GM12878 (cell line): ENCODE data around the gene SPAAR. TPM values are rescaled to one million over a fixed set of nuclear protein-coding genes. Genes with fewer than 3 reads are reported as not detected.

Experiments
- ATAC-seq: fragments of 200-7000 bp; cut with Tn5 transposase; 3 replicates; pipeline ENCODE4 v1.9.1; 2020; ENCODE audit warnings: mild to moderate bottlenecking, moderate library complexity
- BruUV-seq: library from RNA; stranded (reverse); fragments of 400-500 nt; replicated peaks from 2 replicates; lab custom pipeline; 2021; lab: Mats Ljungman, UMichigan
- CTCF ChIA-PET: fragments of 300-600 bp; sonication (Branson Sonifier 250); formaldehyde crosslinking; extraction: SDS; loops from one replicate; lab custom pipeline; 2021; ENCODE audit warnings: inconsistent platforms; lab: Yijun Ruan, JAX
- POLR2A ChIA-PET: fragments of 350-600 bp; formaldehyde crosslinking; extraction: SDS; loops from one replicate; lab custom pipeline; 2021; ENCODE audit warnings: inconsistent platforms; lab: Charles Lee
- RAD21 ChIA-PET: fragments of 300-600 bp; sonication (Branson Sonifier 250); formaldehyde crosslinking; loops from one replicate; lab custom pipeline; 2023; ENCODE audit warnings: antibody characterized with exemption; ENCODE audit not compliant: unreplicated experiment; lab: Charles Lee
- SMC1A ChIA-PET: fragments of 300-600 bp; sonication (Branson Sonifier 250); formaldehyde crosslinking; loops from one replicate; lab custom pipeline; 2023; ENCODE audit not compliant: unreplicated experiment, uncharacterized antibody; lab: Charles Lee
- DNase-seq: peaks from one replicate; pipeline ENCODE4 v3.0.0-alpha.2; 2011; ENCODE audit warnings: low read depth, low spot score
- FAIRE-seq: peaks from 3 replicates; lab custom pipeline; 2011; peaks lifted over from hg19 to GRCh38; lab: Jason Lieb, UNC
- H2AFZ ChIP-seq: 2 replicates; pipeline ENCODE4 v1.6.0; 2011; ENCODE audit warnings: low read depth, low read length, control low read depth; ENCODE audit not compliant: control insufficient read depth
- H3K27ac ChIP-seq: 2 replicates; pipeline ENCODE4 v1.5.1; 2011; ENCODE audit warnings: control low read depth; ENCODE audit not compliant: control insufficient read depth, insufficient read depth
- H3K27me3 ChIP-seq, 2 experiments: replicated peaks in 1 of 2; 2 replicates each; pipeline versions ENCODE4 v1.6.0 to v1.6.1; 2011; ENCODE audit warnings: low read length in 1 of 2; ENCODE audit not compliant: control insufficient read depth in 2 of 2, insufficient read depth in 2 of 2
- H3K36me3 ChIP-seq, 2 experiments: 2 replicates each; pipeline ENCODE4 v1.5.1; 2011; ENCODE audit warnings: low read length in 1 of 2; ENCODE audit not compliant: control insufficient read depth in 2 of 2, insufficient read depth in 2 of 2
- H3K4me1 ChIP-seq: 2 replicates; pipeline ENCODE4 v1.6.1; 2011; ENCODE audit warnings: mild to moderate bottlenecking, low read length, moderate library complexity, mixed read lengths; ENCODE audit not compliant: control insufficient read depth, insufficient read depth
- H3K4me2 ChIP-seq: 2 replicates; pipeline ENCODE4 v1.6.0; 2011; ENCODE audit warnings: control low read depth; ENCODE audit not compliant: control insufficient read depth, insufficient read depth
- H3K4me3 ChIP-seq: fragments of 200-600 bp; sonication (generic); 2 replicates; pipeline ENCODE4 v1.5.1; 2016
- H3K79me2 ChIP-seq: 2 replicates; pipeline ENCODE4 v1.6.0; 2011; ENCODE audit warnings: low read length; ENCODE audit not compliant: control insufficient read depth, insufficient read depth
- H3K9ac ChIP-seq: 2 replicates; pipeline ENCODE4 v1.8.0; 2011; ENCODE audit warnings: low read length, control low read depth, mixed read lengths; ENCODE audit not compliant: control insufficient read depth, insufficient read depth
- H3K9me3 ChIP-seq: replicated peaks from 3 replicates; pipeline ENCODE4 v1.5.1; 2011; ENCODE audit warnings: mild to moderate bottlenecking, low read length; ENCODE audit not compliant: control insufficient read depth, insufficient read depth
- H4K20me1 ChIP-seq: 2 replicates; pipeline ENCODE4 v1.6.0; 2011; ENCODE audit not compliant: control insufficient read depth, insufficient read depth
- ASH2L ChIP-seq: fragments of 300-600, 200-600 bp; sonication (generic); IDR thresholded peaks from 2 replicates; pipeline ENCODE4 v1.6.1; 2017; ENCODE audit warnings: low read depth, mild to moderate bottlenecking, borderline replicate concordance
- BACH1 ChIP-seq: fragments of 450-650 bp; IDR thresholded peaks from 2 replicates; pipeline ENCODE4 v1.6.1; 2017; ENCODE audit warnings: mild to moderate bottlenecking, borderline replicate concordance
- EP300 ChIP-seq, 2 experiments: fragments of 150-350 bp in 1 of 2; IDR thresholded peaks; 2 replicates each; pipeline ENCODE4 v1.6.1; 2011 to 2012; ENCODE audit warnings: low read depth in 2 of 2, low read length in 2 of 2, borderline replicate concordance in 1 of 2, improper control_type of control experiment in 1 of 2, inconsistent platforms in 1 of 2; ENCODE audit not compliant: control insufficient read depth in 1 of 2
- IKZF1 ChIP-seq: fragments of 450-650 bp; conservative IDR thresholded peaks from 2 replicates; pipeline ENCODE4 v1.6.1; 2017; ENCODE audit warnings: antibody characterized with exemption, mild to moderate bottlenecking
- JUNB ChIP-seq: IDR thresholded peaks from 2 replicates; pipeline ENCODE4 v1.6.1; 2016; ENCODE audit warnings: antibody characterized with exemption, mild to moderate bottlenecking
- RAD21 ChIP-seq: IDR thresholded peaks from 2 replicates; pipeline ENCODE4 v1.6.1; 2011; ENCODE audit warnings: mild to moderate bottlenecking, low read depth, low read length, moderate library complexity; ENCODE audit not compliant: insufficient read depth
- SRF ChIP-seq, 2 experiments: IDR thresholded peaks; 2 replicates each; pipeline ENCODE4 v1.6.1; 2011; ENCODE audit warnings: low read depth in 2 of 2, low read length in 2 of 2, mild to moderate bottlenecking in 1 of 2, moderate library complexity in 1 of 2
- STAT3 ChIP-seq: IDR thresholded peaks from 2 replicates; pipeline ENCODE4 v1.6.1; 2011; ENCODE audit warnings: low read depth, low read length, improper control_type of control experiment
- TBL1XR1 ChIP-seq: IDR thresholded peaks from 2 replicates; pipeline ENCODE4 v1.6.1; 2012; ENCODE audit warnings: low read depth, low read length, improper control_type of control experiment
- YBX1 ChIP-seq: fragments of 450-650 bp; IDR thresholded peaks from 2 replicates; pipeline ENCODE4 v1.6.1; 2016; ENCODE audit warnings: antibody characterized with exemption
- ZNF207 ChIP-seq: fragments of 450-650 bp; IDR thresholded peaks from 2 replicates; pipeline ENCODE4 v1.6.1; 2014; ENCODE audit warnings: antibody characterized with exemption, mild to moderate bottlenecking, borderline replicate concordance
- WGBS: methylation state at CpG from one replicate; pipeline ENCODE4 v1.1.6; 2016; ENCODE audit warnings: low lambda C conversion rate; ENCODE audit not compliant: insufficient replicate concordance, insufficient coverage; ENCODE audit errors: missing lambda C conversion rate; 5-methylcytosine and 5-hydroxymethylcytosine counted together
- in situ Hi-C: fragments of 300-500 bp; cut with MboI; formaldehyde crosslinking; loops from 9 replicates; pipeline ENCODE4 v1.14.3; 2018; ENCODE audit warnings: mixed read lengths
- intact Hi-C: fragments of 100-400 bp; cut with micrococcal nuclease; formaldehyde crosslinking; loops from one replicate; pipeline ENCODE4 v1.14.2; 2022; ENCODE audit not compliant: unreplicated experiment
- polyA plus RNA-seq, 11 experiments: library from polyadenylated mRNA; depleted of rRNA in 4 of 11; unstranded in 6 of 11; stranded (reverse) in 5 of 11; fragments of >200 nt; fragmentation: Nextera tagmentation in 4 of 11; fragmentation: Illumina TruSeq in 1 of 11; extraction: Ambion mirVana in 4 of 11; extraction: Trizol in 1 of 11; gene quantifications; 1 replicate in 1 of 11; 2 replicates in 10 of 11; pipeline versions ENCODE4 v1.2.1 to v1.2.3, GENCODE V29; 2011 to 2016; ENCODE audit warnings: inconsistent platforms in 2 of 11, missing spikeins in 2 of 11, low read depth in 1 of 11
- total RNA-seq, 4 experiments: library from RNA; depleted of rRNA in 3 of 4; stranded (reverse); fragments of >200 nt in 3 of 4; fragmentation: Illumina TruSeq in 1 of 4; extraction: Trizol in 1 of 4; gene quantifications; 2 replicates each; pipeline versions ENCODE4 v1.2.1 to v1.2.3, GENCODE V29; 2013 to 2021
- TF ChIP-seq, protein P1 (sequence below): IDR thresholded peaks from 2 replicates; pipeline ENCODE4 v1.6.1; 2012; ENCODE audit warnings: low read depth, low read length, improper control_type of control experiment
- TF ChIP-seq, protein P2 (sequence below): fragments of 450-650 bp; IDR thresholded peaks from 2 replicates; pipeline ENCODE4 v1.6.1; 2016; ENCODE audit warnings: mild to moderate bottlenecking, moderate library complexity, borderline replicate concordance
- TF ChIP-seq, protein P3 (sequence below): fragments of 450-650 bp; IDR thresholded peaks from 2 replicates; pipeline ENCODE4 v1.6.1; 2017; ENCODE audit warnings: mild to moderate bottlenecking, moderate library complexity

The SPAAR gene
- total and polyA plus RNA-seq, 10 of the 15 experiments (the other 5 are each of a cell fraction or from before 2014, with no cell fraction given): not detected

- in situ Hi-C loops (no loop called here), intact Hi-C loops (no loop called here)
- no peak within 1 kb of the TSS for H3K4me2 ChIP-seq
- ATAC-seq: no peak
- H3K27me3 ChIP-seq: peaks cover 0 to 1% of the 10 kb centered on the region in 2 experiments; a peak in 2 of 4 replicates
- SMC1A ChIA-PET: no interaction called here
- RAD21 ChIA-PET: no interaction called here
- H3K36me3 ChIP-seq: no peaks in the 10 kb centered on the region
- no peaks in the 10 kb centered on the region for H3K79me2 ChIP-seq
- CTCF ChIA-PET: no interaction called here
- H3K4me3 ChIP-seq: no peak within 1 kb of the TSS
- TF ChIP-seq, protein P1, sequence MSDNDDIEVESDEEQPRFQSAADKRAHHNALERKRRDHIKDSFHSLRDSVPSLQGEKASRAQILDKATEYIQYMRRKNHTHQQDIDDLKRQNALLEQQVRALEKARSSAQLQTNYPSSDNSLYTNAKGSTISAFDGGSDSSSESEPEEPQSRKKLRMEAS: no peak
- TF ChIP-seq ZNF207 (no peak), ASH2L (no peak), JUNB (no peak), STAT3 (no peak), RAD21 (no peak), TBL1XR1 (no peak), IKZF1 (no peak), SRF (IDR thresholded peaks at IDR 0.05; ENCODE audit: low read depth in 2 of 2, low read length in 2 of 2) (no peak), EP300 (IDR thresholded peaks at IDR 0.05; ENCODE audit: borderline replicate concordance in 1 of 2, control insufficient read depth in 1 of 2, low read depth in 2 of 2, low read length in 2 of 2) (no peak), BACH1 (no peak), YBX1 (no peak)
- TF ChIP-seq, protein P2, sequence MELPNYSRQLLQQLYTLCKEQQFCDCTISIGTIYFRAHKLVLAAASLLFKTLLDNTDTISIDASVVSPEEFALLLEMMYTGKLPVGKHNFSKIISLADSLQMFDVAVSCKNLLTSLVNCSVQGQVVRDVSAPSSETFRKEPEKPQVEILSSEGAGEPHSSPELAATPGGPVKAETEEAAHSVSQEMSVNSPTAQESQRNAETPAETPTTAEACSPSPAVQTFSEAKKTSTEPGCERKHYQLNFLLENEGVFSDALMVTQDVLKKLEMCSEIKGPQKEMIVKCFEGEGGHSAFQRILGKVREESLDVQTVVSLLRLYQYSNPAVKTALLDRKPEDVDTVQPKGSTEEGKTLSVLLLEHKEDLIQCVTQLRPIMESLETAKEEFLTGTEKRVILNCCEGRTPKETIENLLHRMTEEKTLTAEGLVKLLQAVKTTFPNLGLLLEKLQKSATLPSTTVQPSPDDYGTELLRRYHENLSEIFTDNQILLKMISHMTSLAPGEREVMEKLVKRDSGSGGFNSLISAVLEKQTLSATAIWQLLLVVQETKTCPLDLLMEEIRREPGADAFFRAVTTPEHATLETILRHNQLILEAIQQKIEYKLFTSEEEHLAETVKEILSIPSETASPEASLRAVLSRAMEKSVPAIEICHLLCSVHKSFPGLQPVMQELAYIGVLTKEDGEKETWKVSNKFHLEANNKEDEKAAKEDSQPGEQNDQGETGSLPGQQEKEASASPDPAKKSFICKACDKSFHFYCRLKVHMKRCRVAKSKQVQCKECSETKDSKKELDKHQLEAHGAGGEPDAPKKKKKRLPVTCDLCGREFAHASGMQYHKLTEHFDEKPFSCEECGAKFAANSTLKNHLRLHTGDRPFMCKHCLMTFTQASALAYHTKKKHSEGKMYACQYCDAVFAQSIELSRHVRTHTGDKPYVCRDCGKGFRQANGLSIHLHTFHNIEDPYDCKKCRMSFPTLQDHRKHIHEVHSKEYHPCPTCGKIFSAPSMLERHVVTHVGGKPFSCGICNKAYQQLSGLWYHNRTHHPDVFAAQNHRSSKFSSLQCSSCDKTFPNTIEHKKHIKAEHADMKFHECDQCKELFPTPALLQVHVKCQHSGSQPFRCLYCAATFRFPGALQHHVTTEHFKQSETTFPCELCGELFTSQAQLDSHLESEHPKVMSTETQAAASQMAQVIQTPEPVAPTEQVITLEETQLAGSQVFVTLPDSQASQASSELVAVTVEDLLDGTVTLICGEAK: no peak
- TF ChIP-seq, protein P3, sequence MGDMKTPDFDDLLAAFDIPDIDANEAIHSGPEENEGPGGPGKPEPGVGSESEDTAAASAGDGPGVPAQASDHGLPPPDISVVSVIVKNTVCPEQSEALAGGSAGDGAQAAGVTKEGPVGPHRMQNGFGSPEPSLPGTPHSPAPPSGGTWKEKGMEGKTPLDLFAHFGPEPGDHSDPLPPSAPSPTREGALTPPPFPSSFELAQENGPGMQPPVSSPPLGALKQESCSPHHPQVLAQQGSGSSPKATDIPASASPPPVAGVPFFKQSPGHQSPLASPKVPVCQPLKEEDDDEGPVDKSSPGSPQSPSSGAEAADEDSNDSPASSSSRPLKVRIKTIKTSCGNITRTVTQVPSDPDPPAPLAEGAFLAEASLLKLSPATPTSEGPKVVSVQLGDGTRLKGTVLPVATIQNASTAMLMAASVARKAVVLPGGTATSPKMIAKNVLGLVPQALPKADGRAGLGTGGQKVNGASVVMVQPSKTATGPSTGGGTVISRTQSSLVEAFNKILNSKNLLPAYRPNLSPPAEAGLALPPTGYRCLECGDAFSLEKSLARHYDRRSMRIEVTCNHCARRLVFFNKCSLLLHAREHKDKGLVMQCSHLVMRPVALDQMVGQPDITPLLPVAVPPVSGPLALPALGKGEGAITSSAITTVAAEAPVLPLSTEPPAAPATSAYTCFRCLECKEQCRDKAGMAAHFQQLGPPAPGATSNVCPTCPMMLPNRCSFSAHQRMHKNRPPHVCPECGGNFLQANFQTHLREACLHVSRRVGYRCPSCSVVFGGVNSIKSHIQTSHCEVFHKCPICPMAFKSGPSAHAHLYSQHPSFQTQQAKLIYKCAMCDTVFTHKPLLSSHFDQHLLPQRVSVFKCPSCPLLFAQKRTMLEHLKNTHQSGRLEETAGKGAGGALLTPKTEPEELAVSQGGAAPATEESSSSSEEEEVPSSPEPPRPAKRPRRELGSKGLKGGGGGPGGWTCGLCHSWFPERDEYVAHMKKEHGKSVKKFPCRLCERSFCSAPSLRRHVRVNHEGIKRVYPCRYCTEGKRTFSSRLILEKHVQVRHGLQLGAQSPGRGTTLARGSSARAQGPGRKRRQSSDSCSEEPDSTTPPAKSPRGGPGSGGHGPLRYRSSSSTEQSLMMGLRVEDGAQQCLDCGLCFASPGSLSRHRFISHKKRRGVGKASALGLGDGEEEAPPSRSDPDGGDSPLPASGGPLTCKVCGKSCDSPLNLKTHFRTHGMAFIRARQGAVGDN: no peak
- H3K9me3 ChIP-seq: no peaks in the 10 kb centered on the region
- H3K4me1 ChIP-seq: no peaks in the 10 kb centered on the region
- H4K20me1 ChIP-seq: no peaks in the 10 kb centered on the region
- no peak within 1 kb of the TSS for H2AFZ ChIP-seq
- H3K27ac ChIP-seq: no peak within 1 kb of the TSS
- H3K9ac ChIP-seq: no peak within 1 kb of the TSS
- no peak for DNase-seq
- POLR2A ChIA-PET: interaction anchor here (0.6 to 1.0 kb wide), 2 partner anchors 37 to 123 kb away, joined by 3 to 4 read pairs; no protein-coding TSS in a partner anchor
- FAIRE-seq: no peak
- WGBS: 61% methylated on average over 28 of the region's 30 CpGs
- no TSS peak for BruUV-seq
These were observed 3.2 kb upstream of the SPAAR start, which contains the start of gene HRCT1 for GRCh38 chr9:35905912-35906679. Gene HRCT1 (plus strand): TSS chr9:35906202. CDS start chr9:35906288, 86 bp downstream.
